ENCODE results near the gene APCDD1L.
"Not testable (repeated sequence)": the region's sequence is repeated elsewhere in the genome, so short reads cannot be mapped to it uniquely, and the experiment has no call there.

- TF ChIP-seq SMAD3 (CRISPR knock-in tag; IDR thresholded peaks at IDR 0.05; ENCODE audit: borderline replicate concordance); CTCF (IDR thresholded peaks at IDR 0.05); SP1 (CRISPR knock-in tag; conservative IDR thresholded peaks at IDR 0.05): not testable (repeated sequence)
Observed at GRCh38 chr20:58427571-58427970, 87.6 kb downstream of the APCDD1L start.
